HG02588 (cell line): ENCODE results near the gene DDC.
"Not testable (repeated sequence)": the region's sequence is repeated elsewhere in the genome, so short reads cannot be mapped to it uniquely, and the experiment has no call there.

Source experiments
- ATAC-seq: cut with Tn5 transposase; IDR thresholded peaks from one replicate; pipeline ENCODE4 v1.9.1; 2021; ENCODE audit warnings: mild to moderate bottlenecking, moderate library complexity; ENCODE audit not compliant: unreplicated experiment

The DDC gene

DNA sequence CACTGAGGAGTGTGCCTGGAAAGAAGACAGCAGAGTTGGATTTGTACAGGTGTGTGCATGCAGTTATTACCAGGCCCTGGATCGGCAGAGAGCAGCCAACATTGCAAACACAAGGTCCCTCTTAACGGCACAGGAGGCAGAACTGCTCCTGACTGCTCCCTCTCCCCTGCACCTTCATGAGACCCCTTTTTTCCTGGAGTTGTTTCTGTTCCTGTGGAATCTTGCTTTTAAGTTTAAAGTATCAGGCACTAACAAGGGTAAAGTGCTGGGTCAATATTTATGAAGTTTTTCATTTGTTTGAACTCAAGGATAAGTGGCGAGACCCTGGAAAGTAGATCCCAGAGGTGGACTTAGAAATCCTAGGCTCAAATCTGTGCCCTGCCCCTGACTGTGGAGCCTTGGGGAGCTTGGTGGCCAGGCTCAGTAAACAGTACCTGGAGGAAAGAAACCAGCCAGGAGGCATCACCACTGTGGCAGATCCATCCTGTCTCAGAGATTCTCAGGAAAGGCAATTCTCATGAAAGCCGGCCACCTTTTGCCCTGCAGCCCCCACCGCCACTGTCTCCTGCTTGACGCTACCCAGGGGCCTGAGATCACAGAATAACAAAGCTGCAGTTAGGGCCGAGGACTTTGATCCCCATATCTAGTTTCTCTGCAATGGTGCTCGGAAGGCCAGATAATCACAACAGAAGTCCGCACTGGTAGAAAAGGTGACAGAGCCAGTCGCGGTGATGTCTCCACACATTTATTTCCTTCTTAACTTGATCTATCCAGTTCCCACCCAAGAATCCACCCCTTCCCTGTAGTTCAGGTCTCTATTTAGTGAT is 36.7 kb downstream of the DDC start:
- ATAC-seq: no peak

DNA sequence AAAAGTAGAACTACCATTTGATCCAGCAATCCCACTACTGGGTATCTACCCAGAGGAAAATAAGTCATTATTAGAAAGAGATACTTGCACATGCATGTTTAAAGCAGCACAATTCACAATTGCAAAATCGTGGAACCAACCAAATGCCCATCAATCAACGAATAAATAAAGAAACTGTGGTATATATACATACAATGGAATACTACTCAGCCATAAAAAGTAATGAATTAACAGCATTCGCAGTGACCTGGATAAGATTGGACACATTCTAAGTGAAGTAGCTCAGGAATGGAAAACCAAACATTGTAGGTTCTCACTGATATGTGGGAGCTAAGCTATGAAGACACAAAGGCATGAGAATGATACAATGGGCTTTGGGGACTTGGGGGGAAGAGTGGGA is 45.9 kb downstream of the DDC start:
- not testable (repeated sequence) for ATAC-seq

DNA sequence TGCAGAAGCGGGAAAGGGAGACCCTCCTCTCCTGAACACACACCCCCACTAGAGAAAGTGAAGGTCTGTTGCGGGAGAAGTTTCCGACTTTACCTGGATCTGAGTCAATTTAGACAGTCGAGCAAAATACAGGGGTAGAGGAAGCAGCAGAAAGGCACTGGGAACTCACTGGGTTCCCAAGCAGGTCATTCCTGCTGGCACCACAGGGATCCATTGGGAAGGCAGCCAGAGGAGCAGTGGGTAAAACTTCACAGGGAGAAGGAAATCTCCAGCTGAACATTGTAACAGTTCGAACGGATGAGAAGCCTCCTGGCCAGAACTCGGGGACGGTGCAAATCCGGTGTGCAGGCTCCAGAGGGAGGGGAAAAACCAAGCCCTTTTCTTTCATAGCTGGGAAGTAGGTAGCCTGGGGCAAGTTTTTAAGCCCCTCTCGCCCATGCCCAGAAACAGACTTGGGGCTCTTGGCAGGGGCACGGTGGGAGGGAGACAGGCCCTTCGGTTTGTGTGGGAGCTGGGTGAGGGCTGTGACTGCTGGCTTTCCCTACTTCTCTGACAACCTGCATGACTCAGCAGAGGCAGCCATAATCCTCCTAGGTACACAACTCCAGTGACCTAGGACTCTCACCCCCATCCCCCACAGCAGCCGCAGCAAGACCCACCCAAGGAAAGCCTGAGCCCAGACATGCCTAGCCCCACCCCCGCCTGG is 51.9 kb downstream of the DDC start:
- ATAC-seq: no peak

DNA sequence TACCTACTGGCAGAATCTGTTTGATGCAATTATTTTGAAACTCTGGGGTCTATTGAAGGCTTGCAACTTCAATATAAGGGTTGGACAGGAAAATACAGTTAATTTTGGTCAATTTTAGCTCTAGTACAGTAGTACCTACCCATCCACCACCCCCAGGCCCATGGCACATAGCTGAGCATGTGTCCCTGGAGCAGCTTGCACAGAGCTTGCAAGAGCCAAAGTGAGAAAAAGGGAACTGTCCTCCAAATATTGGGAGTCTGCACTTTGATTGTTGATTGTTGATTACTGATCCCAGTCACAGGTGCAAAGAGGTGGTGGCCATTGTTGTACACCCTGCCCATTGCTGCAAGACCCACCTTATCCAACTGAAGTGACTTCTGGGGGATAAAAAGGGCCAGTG is 52.8 kb downstream of the DDC start:
- no peak for ATAC-seq

DNA sequence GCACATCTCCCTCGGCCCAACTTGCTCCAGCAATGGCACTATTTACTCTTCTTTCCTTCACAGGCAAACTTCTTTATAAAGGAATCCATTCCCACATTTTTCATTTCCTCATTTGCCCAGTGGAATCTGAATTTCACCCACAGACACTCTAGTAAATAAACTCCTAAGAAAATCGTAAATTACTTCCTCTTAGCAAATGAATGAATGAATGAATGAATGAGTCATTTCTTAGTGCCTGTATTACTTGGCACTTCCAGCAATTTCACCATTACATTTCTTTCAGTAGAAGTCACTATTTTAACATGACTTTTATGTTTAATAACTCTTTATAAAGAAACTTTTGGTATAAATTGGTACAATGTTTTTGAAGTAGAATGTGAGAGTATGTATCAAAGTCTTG is 55.7 kb downstream of the DDC start:
- no peak for ATAC-seq

DNA sequence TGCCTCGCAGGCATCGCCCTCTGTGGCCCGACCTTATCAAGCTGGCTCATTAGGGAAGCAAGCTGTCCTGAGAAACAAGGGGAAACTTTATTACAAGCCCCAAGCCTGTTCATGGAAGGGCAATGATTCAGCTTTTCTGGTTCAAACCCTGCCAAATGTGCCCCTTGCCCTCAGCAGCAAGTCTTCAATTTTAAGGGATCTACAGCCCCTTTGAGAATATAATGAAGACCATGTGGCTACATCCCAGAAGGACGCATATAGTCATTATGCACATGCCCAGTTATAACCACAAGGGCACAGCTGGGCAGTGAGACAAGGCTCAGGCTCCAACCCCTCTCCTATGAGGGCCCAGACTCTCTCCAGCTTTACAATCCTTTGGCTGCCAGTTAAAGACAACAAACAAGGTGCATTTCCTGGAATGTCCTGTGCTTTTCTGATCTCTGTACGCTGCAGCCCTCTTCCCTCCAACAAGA is 56.7 kb downstream of the DDC start:
- ATAC-seq: no peak

DNA sequence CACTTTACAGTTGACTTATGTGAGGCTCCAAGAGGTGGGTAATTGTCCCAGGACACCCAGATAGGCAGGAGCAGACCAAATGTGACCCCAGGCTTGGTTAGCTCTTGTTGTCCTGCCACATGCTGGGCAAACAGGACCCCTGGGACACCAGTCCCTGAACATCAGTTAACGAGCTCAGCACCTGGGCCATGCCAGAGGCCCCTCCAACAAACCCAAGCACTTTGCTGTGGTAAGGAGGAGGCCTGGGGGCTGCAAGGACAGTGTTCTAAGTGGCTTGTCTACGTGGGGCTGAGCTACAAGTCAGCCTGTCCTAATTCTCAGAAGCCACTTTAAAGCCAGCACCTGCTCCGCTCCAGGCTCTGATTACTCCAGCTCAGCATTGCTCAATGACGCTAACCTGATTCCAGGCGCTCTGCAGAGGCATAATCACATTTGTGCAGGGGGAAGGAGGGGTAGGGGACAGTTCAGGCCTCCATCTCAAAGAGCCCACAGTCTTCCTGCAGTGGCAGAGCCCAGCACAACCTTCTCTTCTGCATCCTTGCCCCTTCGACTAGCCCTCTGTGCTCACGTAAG is 57.2 kb downstream of the DDC start:
- ATAC-seq: no peak

DNA sequence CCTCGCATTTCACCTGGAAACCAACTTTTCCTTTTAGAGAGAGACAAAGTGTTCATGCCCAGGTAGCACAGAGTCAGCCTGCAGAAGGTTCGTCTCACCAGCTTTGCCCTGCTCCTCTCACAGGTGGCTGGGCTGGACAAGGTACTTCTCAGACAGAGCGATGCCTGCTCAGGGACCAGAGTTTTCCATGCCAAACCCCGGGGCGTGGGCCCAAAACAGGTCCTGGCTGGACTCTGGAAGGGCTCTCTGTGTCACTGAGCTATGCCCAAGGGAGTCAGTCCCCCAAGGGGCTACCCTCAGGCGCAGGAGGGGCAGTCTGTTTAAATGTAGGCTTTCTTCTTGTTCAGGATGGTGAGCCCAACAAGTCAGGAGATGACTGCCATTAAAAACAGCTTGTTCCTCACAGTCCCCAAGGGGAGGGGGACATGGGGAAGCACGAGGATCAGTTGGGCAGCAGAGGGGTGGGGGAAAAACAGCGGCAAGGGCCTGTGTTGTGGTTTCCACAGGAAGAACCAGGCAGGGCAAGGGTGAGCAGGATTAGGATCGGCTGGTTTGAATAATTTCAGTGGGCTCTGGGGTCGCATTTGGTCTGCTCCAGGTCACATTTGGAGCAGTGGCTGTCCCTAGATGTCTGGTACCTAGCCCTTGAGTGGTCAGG is 59.5 kb downstream of the DDC start:
- no peak for ATAC-seq

DNA sequence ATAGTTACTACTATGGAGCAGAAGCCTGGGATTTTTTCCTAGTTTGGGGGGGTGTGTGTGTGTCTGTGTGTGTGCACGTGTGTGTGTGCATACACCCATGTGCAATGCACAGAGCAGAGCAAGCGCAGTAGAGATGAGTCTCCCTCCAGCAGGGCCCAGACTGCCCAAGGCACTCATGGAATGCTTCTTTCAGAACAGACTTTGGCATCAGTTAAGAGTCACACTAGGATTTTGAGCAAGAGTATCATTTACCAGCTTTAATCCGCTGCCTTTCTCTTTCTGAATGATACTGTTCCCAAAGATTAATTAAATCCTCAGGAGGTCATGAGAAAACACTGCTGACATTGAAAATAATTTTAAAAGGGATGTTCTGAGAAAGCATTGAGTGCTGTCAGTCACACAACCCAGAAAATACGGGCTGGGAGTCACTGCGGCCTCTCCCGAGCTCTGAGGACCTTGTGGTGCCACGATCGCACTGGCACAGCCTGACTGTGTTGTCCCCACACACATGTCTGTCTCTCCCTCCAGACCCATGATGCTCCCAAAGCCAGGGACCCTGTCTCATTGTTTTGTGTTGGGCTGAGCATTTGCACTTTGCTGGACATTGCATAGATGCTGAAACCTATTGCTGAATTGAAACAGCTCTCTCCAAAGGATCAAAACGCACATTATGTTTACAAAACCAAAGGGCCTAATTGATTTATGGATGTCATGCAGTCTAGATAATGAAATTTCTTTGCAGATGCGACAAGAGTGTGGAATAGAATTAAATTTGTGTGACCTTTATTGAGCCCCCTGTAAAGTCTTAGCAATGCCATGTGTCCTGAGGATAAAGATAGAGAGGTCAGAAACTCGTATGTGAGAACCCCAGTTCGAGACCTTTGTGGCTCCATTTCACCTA is 60.3 kb downstream of the DDC start:
- ATAC-seq: no peak

DNA sequence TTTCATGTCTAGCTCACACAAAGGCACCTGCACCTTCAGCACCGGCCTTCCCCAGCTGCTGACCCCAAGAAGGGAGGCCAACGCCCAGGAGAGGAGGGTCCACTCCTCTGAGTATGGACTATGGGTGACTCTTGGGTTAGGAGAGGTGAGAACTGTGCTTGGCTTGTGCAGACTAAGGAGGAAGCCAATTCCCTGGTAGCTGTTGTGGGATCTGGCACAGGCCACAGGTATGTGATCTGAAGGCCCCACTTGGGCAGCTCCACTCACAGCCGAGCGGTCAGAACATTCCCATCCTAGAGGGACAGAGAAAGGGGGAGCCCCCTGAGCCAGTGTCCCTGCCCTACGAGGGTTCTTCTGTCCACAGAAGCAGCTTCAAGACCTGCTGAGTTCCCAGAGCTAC is 62.3 kb downstream of the DDC start:
- no peak for ATAC-seq

DNA sequence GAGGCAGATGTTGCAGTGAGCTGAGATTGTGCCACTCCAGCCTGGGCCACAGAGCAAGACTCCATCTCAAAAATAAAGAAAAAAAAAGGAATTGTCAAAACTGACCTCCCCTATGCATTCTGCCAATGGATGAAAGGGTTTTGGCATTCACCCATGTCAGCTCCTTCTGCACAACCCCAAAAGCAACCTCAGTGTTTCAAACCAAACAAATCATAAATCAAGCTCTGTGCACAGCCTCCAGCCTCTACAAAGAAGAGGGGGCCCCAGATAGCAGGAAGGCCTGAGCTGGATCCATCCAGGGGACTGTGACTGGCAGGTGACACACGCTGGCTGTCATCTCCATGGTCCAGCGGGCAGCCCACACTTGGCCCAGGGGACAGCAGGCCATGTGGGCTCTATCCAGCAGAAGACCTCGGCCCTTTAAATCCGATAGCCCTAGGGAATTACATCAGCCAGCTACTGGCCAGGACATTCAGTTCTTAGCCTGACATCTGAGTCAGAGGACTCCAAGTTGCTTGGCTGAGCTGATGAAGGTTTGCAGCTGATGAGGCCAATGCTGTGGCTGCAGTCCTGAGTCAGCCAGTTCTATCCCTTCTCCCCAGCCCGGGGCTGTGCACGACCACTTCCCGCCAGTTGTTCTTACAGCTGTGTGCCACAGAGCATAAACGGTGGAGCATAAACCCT is 63.1 kb downstream of the DDC start:
- ATAC-seq: no peak

DNA sequence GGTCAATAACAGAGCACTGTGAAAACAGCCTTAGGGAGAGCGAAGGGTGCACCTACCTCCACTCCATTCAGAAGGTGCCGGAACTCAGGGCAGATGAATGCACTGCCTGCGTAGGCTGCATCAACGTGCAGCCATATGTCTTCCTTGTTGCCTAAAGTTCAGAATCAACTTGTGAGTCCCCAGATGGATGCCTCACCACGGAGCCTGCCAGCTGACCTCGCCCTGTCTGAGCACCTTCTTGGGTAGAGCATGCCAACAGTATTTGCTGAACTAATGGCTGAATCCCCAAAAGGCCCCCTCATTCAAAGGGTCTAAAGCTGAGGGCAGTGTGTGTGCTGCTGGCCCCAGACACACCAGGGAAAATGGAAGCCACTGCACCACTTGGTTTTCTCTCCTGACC is 66.1 kb downstream of the DDC start:
- ATAC-seq: no peak

DNA sequence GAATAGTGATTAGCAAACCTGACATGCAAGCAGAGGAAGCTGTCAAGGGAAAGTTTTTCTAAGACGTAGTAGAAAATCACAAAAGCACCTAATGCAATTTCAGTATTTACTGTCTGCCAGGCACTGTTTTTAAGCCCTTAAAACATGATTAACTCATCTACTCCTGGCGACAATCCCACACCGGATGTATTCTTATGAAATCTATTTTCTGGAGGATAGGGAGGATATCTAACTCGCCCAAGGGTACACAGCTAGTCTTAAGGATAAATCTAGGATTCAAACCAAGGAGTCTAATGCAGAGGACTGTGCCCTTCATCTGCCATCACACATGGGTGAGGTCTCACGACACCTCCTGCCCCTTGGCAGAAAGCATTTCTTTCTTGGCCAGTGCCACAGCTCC is 67.2 kb downstream of the DDC start:
- no peak for ATAC-seq

DNA sequence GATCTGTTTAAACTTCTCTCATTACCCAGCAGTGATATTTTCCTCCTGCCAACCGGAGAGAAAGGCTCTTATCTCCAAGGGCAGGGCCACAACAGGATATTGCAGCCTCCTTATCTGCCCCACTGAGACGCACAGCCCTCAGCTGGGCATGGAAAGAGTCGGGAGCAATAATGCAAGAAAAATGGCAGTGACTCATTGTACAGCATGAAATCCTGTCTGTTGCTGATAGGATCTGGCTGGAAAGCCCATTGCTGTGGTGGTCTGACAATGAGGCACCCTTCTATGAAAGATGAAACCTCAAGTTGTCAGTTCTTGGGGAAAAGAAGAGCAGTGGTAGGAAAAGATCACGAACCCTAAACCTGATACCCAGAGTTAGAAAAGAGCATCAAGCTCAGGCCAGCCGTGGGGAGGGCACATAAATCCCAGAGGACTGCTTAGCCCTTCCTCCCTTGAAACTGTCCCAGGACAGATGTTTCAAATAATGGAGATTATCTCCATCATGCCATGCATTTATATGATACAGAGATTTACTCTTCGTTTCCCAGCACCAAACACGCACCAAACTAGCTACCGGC is 68.0 kb downstream of the DDC start:
- no peak for ATAC-seq

DNA sequence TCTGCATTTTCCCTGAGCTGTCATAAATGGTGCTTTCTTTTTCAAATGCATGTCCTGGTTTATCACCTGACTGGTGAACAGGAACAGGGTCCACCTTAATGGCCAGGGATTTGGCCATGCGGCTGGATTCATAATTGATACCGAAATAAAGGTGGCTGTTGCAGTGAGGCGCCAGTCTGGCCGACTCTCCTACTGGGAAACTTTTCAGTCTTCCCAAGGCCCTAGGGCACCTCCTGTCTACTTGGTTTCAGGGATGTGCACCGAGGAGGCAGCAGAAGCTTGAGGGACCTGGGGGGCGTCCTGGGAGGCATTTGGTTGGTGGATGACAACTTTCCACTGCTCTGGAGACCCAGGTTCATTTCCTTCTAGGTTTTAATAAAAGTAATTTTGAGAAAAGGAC is 68.6 kb downstream of the DDC start:
- no peak for ATAC-seq

DNA sequence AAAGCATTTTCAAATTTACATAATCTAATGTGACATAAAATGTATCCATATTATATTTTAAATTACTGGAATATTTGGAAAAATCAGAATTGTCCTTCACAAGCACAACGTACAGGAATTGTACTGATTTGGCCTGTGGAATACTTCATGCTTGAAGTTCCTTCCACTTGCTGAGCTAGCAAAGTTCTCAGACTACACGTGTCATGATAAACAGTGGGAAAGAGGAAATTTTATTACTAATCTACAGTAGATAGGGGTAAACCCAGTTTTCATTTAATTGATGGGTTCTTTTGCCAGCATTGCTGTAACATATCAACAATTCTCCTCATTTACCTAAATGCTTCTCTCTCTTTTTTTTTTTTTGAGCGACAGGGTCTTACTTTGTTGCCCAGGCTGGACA is 69.5 kb downstream of the DDC start:
- no peak for ATAC-seq

DNA sequence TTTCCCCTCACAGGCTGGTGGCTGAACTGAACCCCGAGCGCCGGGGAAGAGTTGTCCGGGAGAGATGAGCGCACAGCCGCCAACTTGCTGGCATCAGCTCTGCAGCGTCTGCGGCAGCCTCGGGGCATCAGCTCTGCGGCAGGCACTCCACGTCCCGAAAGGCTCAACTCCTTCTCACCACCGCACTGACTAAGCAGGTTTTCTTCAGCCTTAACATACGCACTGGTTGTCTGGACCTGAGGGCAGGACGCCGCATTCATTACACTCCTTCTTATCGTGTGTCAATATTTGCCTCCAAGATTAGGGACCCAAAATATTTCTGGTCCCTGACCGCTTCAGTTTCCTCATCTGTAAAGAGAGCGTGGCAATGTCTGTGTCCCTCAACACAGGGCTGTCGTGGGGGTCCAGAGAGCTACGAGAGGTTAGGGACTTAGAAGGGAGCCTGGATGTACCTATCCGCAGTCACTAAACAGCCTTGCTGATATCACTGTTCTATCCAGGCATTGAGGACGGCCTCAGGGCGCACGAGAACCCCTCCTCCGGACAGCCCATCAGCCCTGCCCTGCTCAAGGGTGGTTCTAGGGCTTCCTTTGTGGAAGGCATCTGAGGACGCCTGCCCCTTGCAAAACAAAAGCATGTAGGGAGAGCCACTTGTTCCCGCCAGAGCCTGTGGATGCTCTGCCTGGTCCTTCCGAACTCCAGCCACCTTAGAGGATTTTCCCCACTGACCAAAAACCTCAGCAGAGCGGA is 72.3 kb downstream of the DDC start:
- ATAC-seq: no peak

DNA sequence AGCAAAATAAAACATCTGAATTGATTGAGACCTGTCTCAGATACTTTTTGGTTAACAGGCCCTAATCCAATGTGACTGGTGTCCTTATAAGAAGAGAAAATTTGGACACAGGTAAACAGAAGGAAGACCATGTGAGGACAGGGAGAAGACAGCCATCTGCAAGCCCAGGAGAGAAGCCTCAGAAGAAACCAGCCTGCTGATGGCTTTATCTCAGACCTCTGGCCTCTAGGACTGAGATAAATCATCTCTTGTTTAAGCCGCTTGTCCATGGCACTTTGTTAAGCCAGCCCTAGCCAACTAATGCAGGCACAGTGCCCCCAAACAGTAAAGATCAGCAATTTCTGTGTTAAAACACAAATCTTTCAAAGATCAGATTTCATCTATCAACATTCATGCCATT is 73.3 kb downstream of the DDC start:
- ATAC-seq: no peak

DNA sequence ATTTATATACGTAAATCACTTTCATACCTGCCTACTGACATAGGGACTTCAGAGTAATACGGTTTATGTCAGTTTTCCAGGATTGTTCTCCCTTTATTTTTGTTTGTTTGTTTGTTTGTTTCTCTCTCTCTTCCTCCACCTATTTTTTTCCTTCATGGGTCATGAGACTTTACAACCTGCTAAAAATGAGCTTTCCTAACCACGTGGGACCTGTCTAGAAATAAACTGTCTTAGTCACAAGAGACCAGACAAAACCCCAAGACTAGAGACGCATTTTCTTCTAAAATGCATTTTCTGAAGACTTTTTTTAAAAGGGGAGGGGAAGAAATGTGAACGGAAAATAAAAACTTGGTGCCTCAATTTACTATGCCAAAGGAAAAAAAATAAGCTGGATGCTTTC is 74.0 kb downstream of the DDC start:
- ATAC-seq: no peak
